Natural killer cell (primary cell): ENCODE data around the gene ROBO2. TPM values are rescaled to one million over a fixed set of nuclear protein-coding genes. Genes with fewer than 3 reads are reported as not detected.

Experiments used
- ATAC-seq, 3 donors: fragments of 150-1000 bp in 2 of 3; fragments of 200-7000 bp in 1 of 3; cut with Tn5 transposase; 1 replicate in 1 of 3; 2 replicates in 2 of 3; pipeline ENCODE4 v1.10.0; 2021; ENCODE audit warnings: mild to moderate bottlenecking in 2 of 3, moderate library complexity in 2 of 3
- DNase-seq, 2 donors: peaks; one replicate each; pipeline versions ENCODE4 v3.0.0 to v3.0.0-alpha.2; 2013 to 2021; ENCODE audit warnings: mixed read lengths in 1 of 2
- H3K27ac ChIP-seq: one replicate; pipeline ENCODE4 v1.5.1; 2013; ENCODE audit warnings: mild to moderate bottlenecking, low read length
- H3K27me3 ChIP-seq: one replicate; pipeline ENCODE4 v1.6.1; 2013; ENCODE audit warnings: low read length; ENCODE audit not compliant: control insufficient read depth, insufficient read depth
- H3K36me3 ChIP-seq: one replicate; pipeline ENCODE4 v1.6.1; 2013; ENCODE audit warnings: low read length; ENCODE audit not compliant: control insufficient read depth, insufficient read depth
- H3K4me1 ChIP-seq: one replicate; pipeline ENCODE4 v1.6.1; 2013; ENCODE audit warnings: low read length; ENCODE audit not compliant: control insufficient read depth, insufficient read depth
- H3K4me3 ChIP-seq: one replicate; pipeline ENCODE4 v1.5.1; 2013; ENCODE audit warnings: low read length
- H3K9me3 ChIP-seq: one replicate; pipeline ENCODE4 v1.6.1; 2013; ENCODE audit warnings: low read length; ENCODE audit not compliant: control insufficient read depth, insufficient read depth
- H3K27ac Mint-ChIP-seq, 2 donors: one replicate each; pipeline ENCODE4 v1.8.0; 2022; ENCODE audit warnings: mild to moderate bottlenecking in 2 of 2, mixed read lengths in 2 of 2, moderate library complexity in 1 of 2
- H3K27me3 Mint-ChIP-seq, 2 donors: one replicate each; pipeline ENCODE4 v1.8.0; 2022; ENCODE audit warnings: low read depth in 2 of 2, mixed read lengths in 2 of 2
- H3K36me3 Mint-ChIP-seq: one replicate; pipeline ENCODE4 v1.8.0; 2022; ENCODE audit warnings: mixed read lengths
- H3K4me1 Mint-ChIP-seq, 2 donors: one replicate each; pipeline ENCODE4 v1.8.0; 2022; ENCODE audit warnings: mixed read lengths in 2 of 2
- H3K4me3 Mint-ChIP-seq: one replicate; pipeline ENCODE4 v1.8.0; 2022; ENCODE audit warnings: mild to moderate bottlenecking, moderate library complexity, mixed read lengths
- H3K9me3 Mint-ChIP-seq, 2 donors: one replicate each; pipeline ENCODE4 v1.8.0; 2022; ENCODE audit warnings: mixed read lengths in 2 of 2
- CTCF ChIP-seq: fragments of 200-600 bp; IDR thresholded peaks from one replicate; pipeline ENCODE4 v1.8.0; 2022; ENCODE audit warnings: antibody characterized with exemption
- WGBS: methylation state at CpG from one replicate; pipeline ENCODE4 v1.1.7; 2013; ENCODE audit warnings: missing lambda C conversion rate; ENCODE audit not compliant: insufficient coverage; 5-methylcytosine and 5-hydroxymethylcytosine counted together
- intact Hi-C: fragments of 100-400 bp; cut with micrococcal nuclease; formaldehyde crosslinking; loops from one replicate; pipeline ENCODE4 v1.14.2; 2022
- total RNA-seq, 4 donors: library from RNA; stranded (reverse); fragments of 120-200 nt in 1 of 4; gene quantifications; one replicate each; pipeline versions ENCODE4 v1.2.3 to v1.2.4, GENCODE V29; 2013 to 2022

The ROBO2 gene
- total RNA-seq, 3 donors from 2014 or later (not counting 1 experiment from before 2014, with no cell fraction given): not detected

GRCh38 chr3:77467702-77468625, 428.1 kb downstream of the ROBO2 start:
- Mint-ChIP-seq H3K36me3 (peaks cover 7% of the 10 kb centered on the region), H3K4me1 (no peaks in the 10 kb centered on the region), H3K9me3 (peaks cover 15 to 24% of the 10 kb centered on the region in 2 donors), H3K27ac (no peak overlapping the region), H3K27me3 (no peaks in the 10 kb centered on the region), H3K4me3 (no peak overlapping the region)
- Histone ChIP-seq H3K9me3 (no peaks in the 10 kb centered on the region), H3K4me1 (no peaks in the 10 kb centered on the region), H3K36me3 (no peaks in the 10 kb centered on the region), H3K27ac (no peak overlapping the region), H3K4me3 (no peak overlapping the region), H3K27me3 (no peaks in the 10 kb centered on the region)
- ATAC-seq: no peak
- no peak for TF ChIP-seq CTCF
- intact Hi-C loops: no loop called here
- WGBS: 89% methylated on average over 8 of the region's 8 CpGs
- DNase-seq: no peak

GRCh38 chr3:77468626-77469020, 428.7 kb downstream of the ROBO2 start:
- Mint-ChIP-seq H3K36me3 (peaks cover 7% of the 10 kb centered on the region), H3K9me3 (peaks cover 15 to 26% of the 10 kb centered on the region in 2 donors), H3K27ac (no peak overlapping the region), H3K4me3 (no peak overlapping the region), H3K27me3 (no peaks in the 10 kb centered on the region), H3K4me1 (no peaks in the 10 kb centered on the region)
- DNase-seq (no peak), ATAC-seq (no peak)
- 94% methylated on average over 3 of the region's 3 CpGs for WGBS
- no peaks in the 10 kb centered on the region for H3K9me3 ChIP-seq
- H3K27ac ChIP-seq: no peak overlapping the region
- intact Hi-C loops: no loop called here
- TF ChIP-seq CTCF: no peak
- no peak overlapping the region for H3K4me3 ChIP-seq
- no peaks in the 10 kb centered on the region for H3K4me1 ChIP-seq
- no peaks in the 10 kb centered on the region for H3K27me3 ChIP-seq
- no peaks in the 10 kb centered on the region for H3K36me3 ChIP-seq

GRCh38 chr3:77475507-77475906, 435.6 kb downstream of the ROBO2 start:
- peaks cover 9% of the 10 kb centered on the region for H3K36me3 Mint-ChIP-seq
- H3K4me3 Mint-ChIP-seq: no peak overlapping the region
- no peak overlapping the region for H3K27ac ChIP-seq
- H3K27me3 Mint-ChIP-seq: no peaks in the 10 kb centered on the region
- H3K36me3 ChIP-seq: no peaks in the 10 kb centered on the region
- intact Hi-C loops: no loop called here
- ATAC-seq (no peak), DNase-seq (no peak)
- no peaks in the 10 kb centered on the region for H3K4me1 Mint-ChIP-seq
- no peaks in the 10 kb centered on the region for H3K9me3 ChIP-seq
- H3K27ac Mint-ChIP-seq: no peak overlapping the region
- H3K9me3 Mint-ChIP-seq: peaks cover 11 to 22% of the 10 kb centered on the region in 2 donors
- H3K4me1 ChIP-seq: no peaks in the 10 kb centered on the region
- H3K27me3 ChIP-seq: no peaks in the 10 kb centered on the region
- 32% methylated on average over 2 of the region's 2 CpGs for WGBS
- H3K4me3 ChIP-seq: no peak overlapping the region
- no peak for TF ChIP-seq CTCF
